AG04449 (cell line): ENCODE measurements around the gene MED22.
"Not testable (repeated sequence)": the region's sequence is repeated elsewhere in the genome, so short reads cannot be mapped to it uniquely, and the experiment has no call there.

ENCODE experiments used
- CTCF ChIA-PET: fragments of 350-600 bp; formaldehyde crosslinking; extraction: SDS; loops from one replicate; lab custom pipeline; 2021; ENCODE audit warnings: antibody characterized with exemption; lab: Yijun Ruan, JAX
- POLR2A ChIA-PET: fragments of 400-600, 350-600 bp; formaldehyde crosslinking; extraction: SDS; loops from one replicate; lab custom pipeline; 2020; ENCODE audit warnings: antibody characterized with exemption, inconsistent platforms; lab: Yijun Ruan, JAX
- DNase-seq: peaks from one replicate; pipeline ENCODE4 v3.0.0-alpha.2; 2010; ENCODE audit warnings: low read depth, low spot score
- H3K4me3 ChIP-seq: 2 replicates; pipeline ENCODE4 v1.5.1; 2011; ENCODE audit warnings: low read depth, mild to moderate bottlenecking, control low read depth, low read length
- CTCF ChIP-seq: IDR thresholded peaks from one replicate; pipeline ENCODE4 v1.5.1; 2011; ENCODE audit warnings: mild to moderate bottlenecking, moderate library complexity, low read length, control low read depth, inconsistent platforms; ENCODE audit not compliant: insufficient read depth; ENCODE audit errors: missing control alignments

The MED22 gene

DNA sequence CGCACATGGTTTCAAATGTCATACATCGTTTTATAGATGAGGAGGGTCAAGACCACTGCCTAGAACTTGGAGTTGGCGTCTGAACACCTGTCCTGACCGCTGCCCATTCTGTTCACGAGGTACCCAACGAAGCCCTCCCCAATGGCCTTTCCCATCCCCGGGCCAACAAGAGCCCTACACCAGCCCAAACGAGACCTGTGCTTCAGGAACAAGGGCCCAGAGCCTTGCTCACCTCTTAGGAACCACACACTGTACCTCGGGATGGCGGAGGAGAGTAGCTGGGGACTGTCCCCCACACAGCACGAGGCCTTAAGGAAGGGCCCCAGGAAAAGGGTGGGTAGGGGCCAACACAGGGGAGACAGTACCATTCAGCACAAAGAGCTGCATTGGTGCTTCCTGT lies 14.9 kb downstream of the MED22 start:
- POLR2A ChIA-PET = no interaction called here
- CTCF ChIA-PET = interaction anchor here (3.0 kb wide), 1 partner anchor 147 kb away, joined by 15 read pairs; no protein-coding TSS in a partner anchor

DNA sequence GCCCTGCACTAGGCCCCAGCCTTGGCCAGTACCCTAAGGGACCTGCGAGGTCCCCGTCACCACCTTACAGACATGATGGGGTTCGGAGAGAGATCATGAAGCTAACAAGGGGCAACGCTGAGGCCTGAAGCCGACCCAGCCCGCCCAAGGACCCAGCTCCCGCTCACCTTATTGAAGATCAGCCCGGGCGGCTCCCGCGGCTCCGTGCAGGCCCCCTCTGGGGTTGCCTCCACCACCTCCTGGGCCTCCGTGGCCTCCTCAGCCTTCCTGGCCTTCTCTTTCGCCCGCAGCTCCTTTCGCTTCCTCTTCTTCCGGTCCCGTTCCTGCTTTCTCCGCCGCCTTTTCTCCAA lies 15.6 kb downstream of the MED22 start:
- no peak for DNase-seq
- ChIA-PET CTCF (interaction anchor here (3.0 kb wide), 1 partner anchor 146 kb away, joined by 15 read pairs; no protein-coding TSS in a partner anchor), POLR2A (interaction anchor here (0.7 kb wide), 1 partner anchor 15 kb away, joined by 5 read pairs; the partner anchor contains the start of genes MED22 and RPL7A)
- no peak overlapping the region for H3K4me3 ChIP-seq
- no peak for TF ChIP-seq CTCF

More for the DNA sequence above, 14.9 kb downstream of the MED22 start:
- TF ChIP-seq CTCF = no peak
- no peak overlapping the region for H3K4me3 ChIP-seq
- DNase-seq = no peak

DNA sequence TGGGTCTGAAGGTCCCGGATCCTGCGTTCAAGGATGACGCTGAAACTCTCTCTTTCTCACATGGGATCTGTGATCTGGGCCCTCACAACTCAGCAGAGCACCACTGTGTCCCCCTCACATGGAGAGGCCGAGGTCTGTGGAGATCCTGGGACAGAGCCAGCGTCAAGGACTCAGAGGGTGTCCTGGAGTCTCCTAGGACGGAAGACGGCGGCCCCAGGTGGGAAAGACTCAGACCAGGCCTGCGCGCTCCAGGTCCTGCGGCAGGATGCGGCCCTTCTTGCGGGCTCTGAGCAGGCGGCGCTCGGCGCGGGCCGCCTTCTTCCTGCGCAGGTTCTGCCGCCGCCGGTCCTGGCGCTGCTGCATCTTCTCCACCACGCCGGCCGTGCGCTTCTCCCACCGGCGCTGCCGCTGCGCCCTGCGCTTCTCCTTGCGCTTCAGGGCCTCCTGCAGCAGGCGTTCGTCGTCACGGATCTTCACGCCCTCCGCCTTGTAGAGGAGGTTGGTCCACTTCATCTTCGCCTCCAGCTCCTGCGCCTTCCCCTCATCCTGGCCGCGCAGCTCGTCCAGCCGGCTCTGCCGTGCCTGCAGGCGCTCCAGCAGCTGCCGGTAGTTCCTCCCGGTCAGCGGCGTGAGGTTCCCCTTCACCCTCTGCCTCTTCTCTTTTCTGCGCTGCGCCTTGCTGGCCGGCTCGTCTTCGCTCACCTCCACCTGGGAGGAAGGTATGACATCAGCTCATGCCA lies 16.1 kb downstream of the MED22 start:
- DNase-seq = no peak
- ChIA-PET CTCF (interaction anchor here (1.3 to 4.3 kb wide), 5 partner anchors 11 to 150 kb away, joined by 5 to 62 read pairs (median 15); no protein-coding TSS in a partner anchor), POLR2A (interaction anchor here (0.7 kb wide), 1 partner anchor 16 kb away, joined by 5 read pairs; the partner anchor contains the start of genes MED22 and RPL7A)
- TF ChIP-seq CTCF = no peak
- H3K4me3 ChIP-seq = no peak overlapping the region

GRCh38 chr9:133331221-133331620 lies 16.7 kb downstream of the MED22 start:
- DNase-seq = no peak
- CTCF ChIA-PET = interaction anchor here (0.8 to 4.3 kb wide), 6 partner anchors 10 to 154 kb away, joined by 3 to 62 read pairs (median 6); no protein-coding TSS in a partner anchor
- H3K4me3 ChIP-seq = no peak overlapping the region
- no peak for TF ChIP-seq CTCF
- POLR2A ChIA-PET = no interaction called here

DNA sequence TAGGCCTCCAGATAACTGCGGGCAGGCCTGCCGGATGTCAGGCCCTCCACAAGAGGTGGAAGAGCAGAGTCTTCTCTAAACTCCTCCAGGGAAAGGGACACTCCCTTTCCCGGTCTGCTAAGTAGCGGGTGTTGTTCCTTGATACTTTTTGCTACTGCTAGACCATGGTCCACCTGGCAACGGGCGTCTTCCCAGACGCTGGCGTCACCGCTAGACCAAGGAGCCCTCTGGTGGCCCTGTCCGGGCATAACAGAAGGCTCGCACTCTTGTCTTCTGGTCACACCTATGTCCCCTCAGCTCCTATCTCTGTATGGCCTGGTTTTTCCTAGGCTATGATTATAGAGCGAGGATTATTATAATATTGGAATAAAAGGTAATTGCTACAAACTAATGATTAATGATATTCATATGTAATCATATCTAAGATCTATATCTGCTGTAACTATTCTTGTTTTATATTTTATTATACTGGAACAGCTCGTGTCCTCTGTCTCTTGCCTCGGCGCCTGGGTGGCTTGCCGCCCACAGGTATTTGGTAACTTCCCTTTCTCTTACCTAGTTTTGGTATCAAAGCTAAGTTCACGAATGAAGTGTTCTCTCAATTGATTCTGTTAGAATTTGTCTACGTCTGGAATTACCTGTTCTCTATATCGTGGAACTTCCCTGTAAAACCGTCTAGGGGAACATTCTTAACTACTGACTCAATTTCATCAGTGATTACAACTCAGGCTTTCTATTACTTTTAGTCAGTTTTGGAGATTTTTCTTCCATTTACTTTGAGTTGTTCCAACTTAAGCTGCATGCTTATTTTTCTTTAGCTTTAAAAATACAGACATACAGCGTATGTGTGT lies 18.4 kb downstream of the MED22 start:
- POLR2A ChIA-PET, DNase-seq: not testable (repeated sequence)
- CTCF ChIA-PET = interaction anchor here (0.9 to 4.3 kb wide), 12 partner anchors 9 to 308 kb away, joined by 3 to 62 read pairs (median 4); no protein-coding TSS in a partner anchor

More for the DNA sequence above, 18.4 kb downstream of the MED22 start:
- not testable (repeated sequence) for H3K4me3 ChIP-seq
- TF ChIP-seq CTCF = peak; percentile 45
